ENCODE measurements around the gene MAPK9. TPM values are rescaled to one million over a fixed set of nuclear protein-coding genes. Genes with fewer than 3 reads are reported as not detected.

MAPK9 gene
- total and polyA plus RNA-seq, 9 of the 15 experiments (the other 6 are each of a cell fraction or from before 2014, with no cell fraction given), result 4.8 to 58.0 (median 29.9) TPM

- ATAC-seq, result no peak
- in situ Hi-C loops (cut with MboI), result no loop called here
- Histone ChIP-seq H3K9me1 (ENCODE audit: control insufficient read depth, insufficient read depth, low read length) (no peaks in the 10 kb centered on the region), H3K36me3 (ENCODE audit: control insufficient read depth, insufficient read depth, low read length) (no peaks in the 10 kb centered on the region), H3K4me2 (ENCODE audit: insufficient read depth, low read length) (no peak overlapping the region), H4K20me1 (replicated peaks; ENCODE audit: control insufficient read depth, insufficient read depth, low read length) (no peaks in the 10 kb centered on the region; the same call in 1 of the 2 replicates), H3K27me3 (ENCODE audit: control insufficient read depth in 2 of 2, insufficient read depth in 2 of 2, low read length in 2 of 2) (peaks cover 12 to 59% of the 10 kb centered on the region in 2 experiments; a peak in 4 of 5 replicates), H3K4me1 (replicated peaks in 1 of 2; ENCODE audit: control insufficient read depth in 2 of 2, insufficient read depth in 2 of 2, low read length in 2 of 2) (peaks cover 0 to 7% of the 10 kb centered on the region in 2 experiments; a peak in 2 of 5 replicates), H3K27ac (ENCODE audit: extremely low read depth, low read depth, low read length) (no peak overlapping the region), H3K9ac (ENCODE audit: insufficient read depth in 1 of 2, low read depth in 2 of 2, low read length in 2 of 2) (peak overlapping the region in 1 of 2 experiments; percentile 26; a peak in 1 of 4 replicates), H3K79me2 (ENCODE audit: control insufficient read depth, insufficient read depth, low read length) (no peaks in the 10 kb centered on the region), H3K4me3 (no peak overlapping the region), H3K9me3 (replicated peaks; ENCODE audit: control insufficient read depth, insufficient read depth, low read depth, low read length) (no peaks in the 10 kb centered on the region), H2AFZ (ENCODE audit: low read depth, low read length) (no peak overlapping the region)
- no TSS peak for BruUV-seq (replicated peaks)
- WGBS (ENCODE audit: insufficient coverage, low coverage, missing lambda C conversion rate), result 32% methylated on average over 34 of the region's 34 CpGs
- ChIA-PET POLR2A (interaction anchor here (0.9 kb wide), 1 partner anchor 16 kb away, joined by 4 read pairs; no protein-coding TSS in a partner anchor), CTCF (ENCODE audit: low intra/inter-chr PET ratio) (no interaction called here)
- DNase-seq (ENCODE audit: extremely low read depth in 1 of 4, low spot score in 3 of 4), result no peak
- FAIRE-seq, result no peak
- intact Hi-C loops (cut with micrococcal nuclease), result no loop called here
- TF ChIP-seq ZNF212 (CRISPR knock-in tag; IDR thresholded peaks at IDR 0.05), result no peak
- TF ChIP-seq SMARCA4 (IDR thresholded peaks at IDR 0.05), result no peak
- no peak for TF ChIP-seq SMARCE1 (IDR thresholded peaks at IDR 0.05)
- no peak for TF ChIP-seq GMEB1 (CRISPR knock-in tag; IDR thresholded peaks at IDR 0.05)
- TF ChIP-seq RCOR1 (IDR thresholded peaks at IDR 0.05; ENCODE audit: borderline replicate concordance in 1 of 2, low read depth in 2 of 2, low read length in 2 of 2), result no peak
- TF ChIP-seq, protein P1, sequence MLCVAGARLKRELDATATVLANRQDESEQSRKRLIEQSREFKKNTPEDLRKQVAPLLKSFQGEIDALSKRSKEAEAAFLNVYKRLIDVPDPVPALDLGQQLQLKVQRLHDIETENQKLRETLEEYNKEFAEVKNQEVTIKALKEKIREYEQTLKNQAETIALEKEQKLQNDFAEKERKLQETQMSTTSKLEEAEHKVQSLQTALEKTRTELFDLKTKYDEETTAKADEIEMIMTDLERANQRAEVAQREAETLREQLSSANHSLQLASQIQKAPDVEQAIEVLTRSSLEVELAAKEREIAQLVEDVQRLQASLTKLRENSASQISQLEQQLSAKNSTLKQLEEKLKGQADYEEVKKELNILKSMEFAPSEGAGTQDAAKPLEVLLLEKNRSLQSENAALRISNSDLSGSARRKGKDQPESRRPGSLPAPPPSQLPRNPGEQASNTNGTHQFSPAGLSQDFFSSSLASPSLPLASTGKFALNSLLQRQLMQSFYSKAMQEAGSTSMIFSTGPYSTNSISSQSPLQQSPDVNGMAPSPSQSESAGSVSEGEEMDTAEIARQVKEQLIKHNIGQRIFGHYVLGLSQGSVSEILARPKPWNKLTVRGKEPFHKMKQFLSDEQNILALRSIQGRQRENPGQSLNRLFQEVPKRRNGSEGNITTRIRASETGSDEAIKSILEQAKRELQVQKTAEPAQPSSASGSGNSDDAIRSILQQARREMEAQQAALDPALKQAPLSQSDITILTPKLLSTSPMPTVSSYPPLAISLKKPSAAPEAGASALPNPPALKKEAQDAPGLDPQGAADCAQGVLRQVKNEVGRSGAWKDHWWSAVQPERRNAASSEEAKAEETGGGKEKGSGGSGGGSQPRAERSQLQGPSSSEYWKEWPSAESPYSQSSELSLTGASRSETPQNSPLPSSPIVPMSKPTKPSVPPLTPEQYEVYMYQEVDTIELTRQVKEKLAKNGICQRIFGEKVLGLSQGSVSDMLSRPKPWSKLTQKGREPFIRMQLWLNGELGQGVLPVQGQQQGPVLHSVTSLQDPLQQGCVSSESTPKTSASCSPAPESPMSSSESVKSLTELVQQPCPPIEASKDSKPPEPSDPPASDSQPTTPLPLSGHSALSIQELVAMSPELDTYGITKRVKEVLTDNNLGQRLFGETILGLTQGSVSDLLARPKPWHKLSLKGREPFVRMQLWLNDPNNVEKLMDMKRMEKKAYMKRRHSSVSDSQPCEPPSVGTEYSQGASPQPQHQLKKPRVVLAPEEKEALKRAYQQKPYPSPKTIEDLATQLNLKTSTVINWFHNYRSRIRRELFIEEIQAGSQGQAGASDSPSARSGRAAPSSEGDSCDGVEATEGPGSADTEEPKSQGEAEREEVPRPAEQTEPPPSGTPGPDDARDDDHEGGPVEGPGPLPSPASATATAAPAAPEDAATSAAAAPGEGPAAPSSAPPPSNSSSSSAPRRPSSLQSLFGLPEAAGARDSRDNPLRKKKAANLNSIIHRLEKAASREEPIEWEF (CRISPR knock-in tag; IDR thresholded peaks at IDR 0.05), result no peak
- no peak for TF ChIP-seq ZNF609 (CRISPR knock-in tag; IDR thresholded peaks at IDR 0.05; ENCODE audit: borderline replicate concordance)
- TF ChIP-seq NCOA4 (IDR thresholded peaks at IDR 0.05; ENCODE audit: partially characterized antibody), result no peak
- no peak for TF ChIP-seq SRSF9 (IDR thresholded peaks at IDR 0.05; ENCODE audit: borderline replicate concordance, low read depth, low read length)
These were observed 97.2 kb downstream of the MAPK9 start for GRCh38 chr5:180194410-180195345.

Measured in K562 (cell line).